Measurements from ENCODE around the gene CCNL2. TPM values are rescaled to one million over a fixed set of nuclear protein-coding genes. Genes with fewer than 3 reads are reported as not detected.

Gene CCNL2
- total and polyA plus RNA-seq, 2 experiments from 2014 or later, result 166 to 284 TPM

GRCh38 chr1:1344655-1345361 is 54.3 kb downstream of the CCNL2 start:
- Histone ChIP-seq H2AFZ (no peak overlapping the region), H4K20me1 (ENCODE audit: insufficient read depth, poor library complexity, severe bottlenecking) (peaks cover 42% of the 10 kb centered on the region), H3K4me1 (ENCODE audit: insufficient read depth) (peaks cover 39% of the 10 kb centered on the region), H3K27me3 (no peaks in the 10 kb centered on the region), H3K9me3 (ENCODE audit: low read depth) (no peaks in the 10 kb centered on the region), H3K9me2 (replicated peaks; ENCODE audit: insufficient read depth) (no peaks in the 10 kb centered on the region), H3K27ac (peak overlapping the region; percentile 27), H3K4me3 (no peak overlapping the region), H3K36me3 (replicated peaks; ENCODE audit: insufficient read depth, low read depth) (no peaks in the 10 kb centered on the region), H3K79me2 (peaks cover 63% of the 10 kb centered on the region), H3K4me2 (peak overlapping the region; percentile 57)
- peak; percentile 77 for DNase-seq (ENCODE audit: low spot score)
- peak; percentile 46 for TF ChIP-seq CTCF (IDR thresholded peaks at IDR 0.05; ENCODE audit: poor library complexity)
- no peak for TF ChIP-seq EZH2 (IDR thresholded peaks at IDR 0.05; ENCODE audit: borderline replicate concordance)
- WGBS (ENCODE audit: low lambda C conversion rate, missing lambda C conversion rate), result 72% methylated on average over 10 of the region's 15 CpGs

GRCh38 chr1:1343811-1344421 is 55.2 kb downstream of the CCNL2 start:
- no peaks in the 10 kb centered on the region for H3K9me2 ChIP-seq (replicated peaks; ENCODE audit: insufficient read depth)
- H3K9me3 ChIP-seq (ENCODE audit: low read depth), result no peaks in the 10 kb centered on the region
- peaks cover 63% of the 10 kb centered on the region for H3K79me2 ChIP-seq
- peaks cover 39% of the 10 kb centered on the region for H3K4me1 ChIP-seq (ENCODE audit: insufficient read depth)
- no peak for DNase-seq (ENCODE audit: low spot score)
- H3K27ac ChIP-seq, result no peak overlapping the region
- no peak for TF ChIP-seq EZH2 (IDR thresholded peaks at IDR 0.05; ENCODE audit: borderline replicate concordance)
- no peak for TF ChIP-seq CTCF (IDR thresholded peaks at IDR 0.05; ENCODE audit: poor library complexity)
- TF ChIP-seq EZH2phosphoT487 (IDR thresholded peaks at IDR 0.05; ENCODE audit: low read depth, severe bottlenecking, unreplicated experiment), result no peak
- no peaks in the 10 kb centered on the region for H3K27me3 ChIP-seq
- no peak overlapping the region for H3K4me3 ChIP-seq
- peaks cover 42% of the 10 kb centered on the region for H4K20me1 ChIP-seq (ENCODE audit: insufficient read depth, poor library complexity, severe bottlenecking)
- H2AFZ ChIP-seq, result no peak overlapping the region
- H3K4me2 ChIP-seq, result no peak overlapping the region
- no peaks in the 10 kb centered on the region for H3K36me3 ChIP-seq (replicated peaks; ENCODE audit: insufficient read depth, low read depth)
- 96% methylated on average over 24 of the region's 24 CpGs for WGBS (ENCODE audit: low lambda C conversion rate, missing lambda C conversion rate)

- peaks cover 50% of the 10 kb centered on the region for H3K79me2 ChIP-seq
- H3K4me1 ChIP-seq (ENCODE audit: insufficient read depth), result peaks cover 32% of the 10 kb centered on the region
- H3K4me2 ChIP-seq, result no peak overlapping the region
- no peak overlapping the region for H3K27ac ChIP-seq
- no peak overlapping the region for H2AFZ ChIP-seq
- no peaks in the 10 kb centered on the region for H3K9me3 ChIP-seq (ENCODE audit: low read depth)
- DNase-seq (ENCODE audit: low spot score), result no peak
- H3K4me3 ChIP-seq, result no peak overlapping the region
- peaks cover 38% of the 10 kb centered on the region for H4K20me1 ChIP-seq (ENCODE audit: insufficient read depth, poor library complexity, severe bottlenecking)
- TF ChIP-seq CTCF (IDR thresholded peaks at IDR 0.05; ENCODE audit: poor library complexity), result no peak
- no peak for TF ChIP-seq EZH2 (IDR thresholded peaks at IDR 0.05; ENCODE audit: borderline replicate concordance)
- no peak for TF ChIP-seq EZH2phosphoT487 (IDR thresholded peaks at IDR 0.05; ENCODE audit: low read depth, severe bottlenecking, unreplicated experiment)
- 95% methylated on average over 12 of the region's 18 CpGs for WGBS (ENCODE audit: low lambda C conversion rate, missing lambda C conversion rate)
- no peaks in the 10 kb centered on the region for H3K36me3 ChIP-seq (replicated peaks; ENCODE audit: insufficient read depth, low read depth)
- H3K9me2 ChIP-seq (replicated peaks; ENCODE audit: insufficient read depth), result no peaks in the 10 kb centered on the region
- no peaks in the 10 kb centered on the region for H3K27me3 ChIP-seq
These were observed 56.5 kb downstream of the CCNL2 start for GRCh38 chr1:1342584-1343115.

All from hepatocyte (in vitro differentiated cells).